Stomach (tissue), 9 donors: ENCODE data around the gene OBSCN. TPM values are rescaled to one million over a fixed set of nuclear protein-coding genes. Genes with fewer than 3 reads are reported as not detected.

Source experiments
- DNase-seq, 2 donors: peaks; one replicate each; pipeline versions ENCODE4 v3.0.0 to v3.0.0-alpha.2; 2013 to 2019
- H3K27ac ChIP-seq, 5 donors: fragments of 200-600 bp in 4 of 5; sonication (generic) in 4 of 5; one replicate each; pipeline ENCODE4 v1.5.1; 2013 to 2019; ENCODE audit warnings: mild to moderate bottlenecking in 1 of 5, moderate library complexity in 1 of 5
- H3K27me3 ChIP-seq, 3 donors: fragments of 200-600 bp; sonication (generic); one replicate each; pipeline ENCODE4 v1.5.1; 2017 to 2019; ENCODE audit warnings: mixed run types in 1 of 3
- H3K36me3 ChIP-seq, 4 donors: fragments of 200-600 bp; sonication (generic); 1 replicate in 3 of 4; 2 replicates in 1 of 4; pipeline ENCODE4 v1.5.1; 2016 to 2019
- H3K4me1 ChIP-seq, 4 donors: fragments of 200-600 bp; sonication (generic); one replicate each; pipeline ENCODE4 v1.5.1; 2016 to 2019
- H3K4me3 ChIP-seq, 4 donors: fragments of 200-600 bp; sonication (generic) in 3 of 4; one replicate each; pipeline ENCODE4 v1.5.1; 2016 to 2019; ENCODE audit warnings: mild to moderate bottlenecking in 1 of 4
- H3K9me3 ChIP-seq, 4 donors: fragments of 200-600 bp; sonication (generic); one replicate each; pipeline ENCODE4 v1.5.1; 2016 to 2019
- EP300 ChIP-seq: sonication (generic); formaldehyde crosslinking; IDR thresholded peaks from one replicate; pipeline ENCODE4 v1.6.1; 2017; ENCODE audit warnings: antibody characterized with exemption
- POLR2A ChIP-seq, 4 donors: fragments of 450-650 bp; IDR thresholded peaks; one replicate each; pipeline ENCODE4 v1.6.1; 2016; ENCODE audit warnings: antibody characterized with exemption in 4 of 4, control low read depth in 2 of 4, mild to moderate bottlenecking in 1 of 4, moderate library complexity in 1 of 4
- POLR2AphosphoS5 ChIP-seq, 3 donors: sonication (generic); formaldehyde crosslinking; IDR thresholded peaks; one replicate each; pipeline ENCODE4 v1.6.1; 2016; ENCODE audit warnings: antibody characterized with exemption in 3 of 3
- WGBS, 5 donors: extraction: QIAGEN DNeasy Blood & Tissue Kit in 3 of 5; methylation state at CpG; one replicate each; pipeline versions ENCODE4 v1.1.5 to v1.1.7; 2013 to 2018; 5-methylcytosine and 5-hydroxymethylcytosine counted together
- intact Hi-C: fragments of 100-400 bp; cut with DNase I; formaldehyde crosslinking; loops from one replicate; pipeline ENCODE4 v1.15.1; 2023; ENCODE audit warnings: low total_unique reads
- polyA plus RNA-seq, 3 donors: library from polyadenylated mRNA; stranded (reverse); fragments of 200-250 nt; gene quantifications; one replicate each; pipeline ENCODE4 v1.2.3, GENCODE V29; 2013
- total RNA-seq, 5 donors: library from RNA; depleted of rRNA; stranded (reverse); fragments of >200 nt; gene quantifications; one replicate each; pipeline versions ENCODE4 v1.1.0 to v1.2.3, GENCODE V29; 2014 to 2016
- TF ChIP-seq, protein P1 (sequence below), 7 experiments: fragments of 450-650 bp in 4 of 7; fragments of 200-600 bp in 3 of 7; sonication (generic) in 3 of 7; IDR thresholded peaks; one replicate each; pipeline ENCODE4 v1.5.1; 2016 to 2019; ENCODE audit warnings: antibody characterized with exemption in 7 of 7, control low read depth in 2 of 7, mild to moderate bottlenecking in 1 of 7
- donor health status: healthy with polysubstance abuse.
- donor health status: Bipolar disorder and iron deficiency.
- donor health status: healthy.

Gene OBSCN
- total and polyA plus RNA-seq, 8 donors, result 7.2 to 111 (median 24.7) TPM

DNA sequence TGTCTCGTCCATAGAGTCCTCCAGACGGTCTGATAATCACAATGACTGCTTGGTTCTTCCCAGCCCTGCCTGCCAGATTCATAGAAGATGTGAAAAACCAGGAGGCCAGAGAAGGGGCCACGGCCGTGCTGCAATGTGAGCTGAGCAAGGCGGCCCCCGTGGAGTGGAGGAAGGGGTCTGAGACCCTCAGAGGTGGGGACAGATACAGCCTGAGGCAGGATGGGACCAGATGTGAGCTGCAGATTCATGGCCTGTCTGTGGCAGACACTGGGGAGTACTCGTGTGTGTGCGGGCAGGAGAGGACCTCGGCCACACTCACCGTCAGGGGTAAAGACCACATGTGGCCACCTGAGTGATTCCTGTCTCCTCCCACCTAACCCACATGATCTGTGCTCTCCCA lies 86.9 kb downstream of the OBSCN start:
- TF ChIP-seq, protein P1, sequence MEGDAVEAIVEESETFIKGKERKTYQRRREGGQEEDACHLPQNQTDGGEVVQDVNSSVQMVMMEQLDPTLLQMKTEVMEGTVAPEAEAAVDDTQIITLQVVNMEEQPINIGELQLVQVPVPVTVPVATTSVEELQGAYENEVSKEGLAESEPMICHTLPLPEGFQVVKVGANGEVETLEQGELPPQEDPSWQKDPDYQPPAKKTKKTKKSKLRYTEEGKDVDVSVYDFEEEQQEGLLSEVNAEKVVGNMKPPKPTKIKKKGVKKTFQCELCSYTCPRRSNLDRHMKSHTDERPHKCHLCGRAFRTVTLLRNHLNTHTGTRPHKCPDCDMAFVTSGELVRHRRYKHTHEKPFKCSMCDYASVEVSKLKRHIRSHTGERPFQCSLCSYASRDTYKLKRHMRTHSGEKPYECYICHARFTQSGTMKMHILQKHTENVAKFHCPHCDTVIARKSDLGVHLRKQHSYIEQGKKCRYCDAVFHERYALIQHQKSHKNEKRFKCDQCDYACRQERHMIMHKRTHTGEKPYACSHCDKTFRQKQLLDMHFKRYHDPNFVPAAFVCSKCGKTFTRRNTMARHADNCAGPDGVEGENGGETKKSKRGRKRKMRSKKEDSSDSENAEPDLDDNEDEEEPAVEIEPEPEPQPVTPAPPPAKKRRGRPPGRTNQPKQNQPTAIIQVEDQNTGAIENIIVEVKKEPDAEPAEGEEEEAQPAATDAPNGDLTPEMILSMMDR (IDR thresholded peaks at IDR 0.05), result no peak
- no peak for TF ChIP-seq POLR2A (IDR thresholded peaks at IDR 0.05)
- TF ChIP-seq POLR2AphosphoS5 (IDR thresholded peaks at IDR 0.05), result no peak
- no peak for TF ChIP-seq EP300
- Histone ChIP-seq H3K9me3 (peaks cover 0 to 15% (median 7%) of the 10 kb centered on the region in 4 donors), H3K27ac (no peak overlapping the region), H3K27me3 (no peaks in the 10 kb centered on the region), H3K36me3 (peaks cover 0 to 50% (median 15%) of the 10 kb centered on the region in 4 donors), H3K4me1 (no peaks in the 10 kb centered on the region), H3K4me3 (no peak overlapping the region)
- no peak for DNase-seq
- 86 to 96% (median 94%) methylated on average over 9 to 10 of the region's 10 CpGs for WGBS, 5 donors
- intact Hi-C loops, result no loop called here

DNA sequence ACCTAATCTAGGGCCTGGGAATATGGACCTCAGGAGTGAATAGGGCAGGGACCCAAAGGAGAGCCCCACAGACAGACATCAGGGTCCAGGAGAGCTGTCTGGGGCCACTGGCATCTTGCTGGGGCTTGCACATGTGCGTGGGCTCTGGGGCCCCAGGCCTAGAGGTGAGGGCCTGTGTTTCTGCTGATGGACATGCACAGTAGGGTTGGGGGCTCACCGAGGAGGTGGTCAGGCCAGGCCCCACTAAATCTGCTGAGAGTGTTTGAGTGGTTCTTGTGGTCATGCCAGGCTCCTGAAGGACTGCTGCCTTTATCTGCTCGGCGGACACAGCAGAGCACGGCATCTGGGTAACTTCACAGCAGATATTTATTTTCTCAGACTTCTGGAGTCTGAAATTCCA lies 87.4 kb downstream of the OBSCN start:
- TF ChIP-seq, protein P1 (IDR thresholded peaks at IDR 0.05), result no peak
- TF ChIP-seq POLR2AphosphoS5 (IDR thresholded peaks at IDR 0.05) (no peak), POLR2A (IDR thresholded peaks at IDR 0.05) (no peak), EP300 (no peak)
- peaks cover 0 to 15% (median 7%) of the 10 kb centered on the region in 4 donors for H3K9me3 ChIP-seq
- intact Hi-C loops, result no loop called here
- H3K4me1 ChIP-seq, result no peaks in the 10 kb centered on the region
- no peak overlapping the region for H3K27ac ChIP-seq
- H3K27me3 ChIP-seq, result no peaks in the 10 kb centered on the region
- H3K36me3 ChIP-seq, result peaks cover 0 to 52% (median 15%) of the 10 kb centered on the region in 4 donors
- no peak overlapping the region for H3K4me3 ChIP-seq
- DNase-seq, result no peak
- 80 to 94% (median 90%) methylated on average over 2 to 5 of the region's 5 CpGs for WGBS, 5 donors

DNA sequence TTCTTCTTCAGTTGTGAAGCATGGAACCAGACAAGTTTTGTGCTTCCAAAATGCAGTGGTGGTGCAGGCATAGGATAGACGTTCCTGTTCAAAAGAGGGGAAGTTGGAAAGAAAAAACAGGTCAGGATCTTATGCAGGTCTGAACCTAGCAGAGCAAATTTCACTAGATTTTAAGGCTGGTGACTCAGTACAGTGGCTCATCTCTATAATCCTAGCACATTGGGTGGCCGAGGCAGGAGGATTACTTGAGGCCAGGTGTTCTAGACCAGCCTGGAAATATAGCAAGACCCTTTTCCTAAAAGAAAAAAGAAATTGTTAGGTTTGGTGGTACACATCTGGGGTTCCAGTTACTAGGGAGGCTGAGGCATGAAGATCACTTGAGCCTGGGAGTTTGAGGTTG lies 88.1 kb downstream of the OBSCN start:
- TF ChIP-seq, protein P1 (IDR thresholded peaks at IDR 0.05), result no peak
- no peak for TF ChIP-seq POLR2A (IDR thresholded peaks at IDR 0.05)
- no peak for TF ChIP-seq POLR2AphosphoS5 (IDR thresholded peaks at IDR 0.05)
- no peak for TF ChIP-seq EP300
- H3K4me3 ChIP-seq, result no peak overlapping the region
- H3K27ac ChIP-seq, result no peak overlapping the region
- H3K36me3 ChIP-seq, result peaks cover 0 to 48% (median 13%) of the 10 kb centered on the region in 4 donors
- intact Hi-C loops, result no loop called here
- no peaks in the 10 kb centered on the region for H3K4me1 ChIP-seq
- 66 to 79% (median 73%) methylated on average over 2 of the region's 2 CpGs for WGBS, 5 donors
- peaks cover 0 to 20% (median 11%) of the 10 kb centered on the region in 4 donors for H3K9me3 ChIP-seq
- H3K27me3 ChIP-seq, result no peaks in the 10 kb centered on the region
- no peak for DNase-seq

DNA sequence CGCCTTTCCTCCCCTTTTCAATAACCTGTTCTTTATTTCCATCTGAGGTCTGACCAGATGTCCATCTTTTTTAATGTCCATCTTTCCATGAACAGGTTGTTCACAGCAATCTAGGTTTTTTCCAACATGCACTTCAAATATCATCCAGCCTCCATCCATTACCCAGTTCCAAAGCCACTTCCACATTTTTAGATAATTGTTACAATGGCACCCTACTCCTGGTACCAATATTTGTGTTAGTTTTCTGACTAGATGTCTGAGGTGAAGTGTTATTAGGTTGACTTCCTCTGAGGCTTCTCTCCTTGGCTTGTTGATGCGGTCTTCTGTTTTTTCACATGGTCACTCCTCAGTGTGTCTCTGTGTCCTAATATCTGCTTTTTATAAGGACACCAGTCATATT lies 89.4 kb downstream of the OBSCN start:
- TF ChIP-seq POLR2AphosphoS5 (IDR thresholded peaks at IDR 0.05), result no peak
- TF ChIP-seq POLR2A (IDR thresholded peaks at IDR 0.05), result no peak
- TF ChIP-seq EP300, result no peak
- TF ChIP-seq, protein P1 (IDR thresholded peaks at IDR 0.05), result no peak
- Histone ChIP-seq H3K4me1 (no peaks in the 10 kb centered on the region), H3K27me3 (no peaks in the 10 kb centered on the region), H3K27ac (no peak overlapping the region), H3K36me3 (peaks cover 0 to 48% (median 13%) of the 10 kb centered on the region in 4 donors), H3K9me3 (peaks cover 5 to 32% (median 22%) of the 10 kb centered on the region in 4 donors), H3K4me3 (no peak overlapping the region)
- intact Hi-C loops, result no loop called here
- no peak for DNase-seq
- 91 to 98% (median 97%) methylated on average over 2 of the region's 2 CpGs for WGBS, 5 donors
